ENCODE measurements around the gene NEK4. TPM values are rescaled to one million over a fixed set of nuclear protein-coding genes. Genes with fewer than 3 reads are reported as not detected.
A peak's percentile ranks its signal among the peaks of the same experiment; 100 is the strongest.

The NEK4 gene
- total RNA-seq, 1 experiment from 2014 or later = 40.5 TPM

DNA sequence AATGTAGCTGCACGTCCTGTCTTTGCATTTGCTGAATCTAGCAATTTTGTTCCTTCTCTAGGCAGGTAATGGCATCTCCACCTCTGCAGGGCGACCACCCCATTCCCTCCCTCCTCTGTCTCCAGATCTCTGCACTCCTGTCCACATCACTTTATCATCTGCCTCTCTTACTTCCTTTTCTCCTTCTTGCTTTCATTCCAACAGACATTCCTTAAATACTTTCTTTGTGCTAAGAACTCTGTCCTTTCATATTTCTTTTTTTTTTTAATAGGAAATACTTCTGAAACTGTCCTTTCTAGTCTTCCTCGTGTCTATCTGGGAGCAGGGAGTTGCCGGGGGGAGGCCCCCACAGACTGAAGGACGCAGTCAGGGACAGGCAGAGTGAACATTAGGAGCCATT is 31.1 kb upstream of the NEK4 start:
- peaks cover 8% of the 10 kb centered on the region for H3K4me1 Mint-ChIP-seq (ENCODE audit: low read depth, unreplicated experiment)
- BruUV-seq (replicated peaks) = no TSS peak
- Histone ChIP-seq H3K27me3 (replicated peaks; ENCODE audit: control insufficient read depth, insufficient read depth, low read length) (no peaks in the 10 kb centered on the region), H3K36me3 (ENCODE audit: control insufficient read depth, insufficient read depth, low read length) (no peaks in the 10 kb centered on the region), H3K9me3 (no peaks in the 10 kb centered on the region), H3K4me3 (ENCODE audit: low read depth, low read length) (no peak overlapping the region), H3K4me1 (no peaks in the 10 kb centered on the region)
- H3K9me3 Mint-ChIP-seq (ENCODE audit: unreplicated experiment) = no peaks in the 10 kb centered on the region
- no peaks in the 10 kb centered on the region for H3K36me3 Mint-ChIP-seq (ENCODE audit: insufficient read depth, unreplicated experiment)
- no peak overlapping the region for H3K4me3 Mint-ChIP-seq (ENCODE audit: unreplicated experiment)
- intact Hi-C loops (cut with micrococcal nuclease; ENCODE audit: unreplicated experiment) = no loop called here
- TF ChIP-seq, protein P1, sequence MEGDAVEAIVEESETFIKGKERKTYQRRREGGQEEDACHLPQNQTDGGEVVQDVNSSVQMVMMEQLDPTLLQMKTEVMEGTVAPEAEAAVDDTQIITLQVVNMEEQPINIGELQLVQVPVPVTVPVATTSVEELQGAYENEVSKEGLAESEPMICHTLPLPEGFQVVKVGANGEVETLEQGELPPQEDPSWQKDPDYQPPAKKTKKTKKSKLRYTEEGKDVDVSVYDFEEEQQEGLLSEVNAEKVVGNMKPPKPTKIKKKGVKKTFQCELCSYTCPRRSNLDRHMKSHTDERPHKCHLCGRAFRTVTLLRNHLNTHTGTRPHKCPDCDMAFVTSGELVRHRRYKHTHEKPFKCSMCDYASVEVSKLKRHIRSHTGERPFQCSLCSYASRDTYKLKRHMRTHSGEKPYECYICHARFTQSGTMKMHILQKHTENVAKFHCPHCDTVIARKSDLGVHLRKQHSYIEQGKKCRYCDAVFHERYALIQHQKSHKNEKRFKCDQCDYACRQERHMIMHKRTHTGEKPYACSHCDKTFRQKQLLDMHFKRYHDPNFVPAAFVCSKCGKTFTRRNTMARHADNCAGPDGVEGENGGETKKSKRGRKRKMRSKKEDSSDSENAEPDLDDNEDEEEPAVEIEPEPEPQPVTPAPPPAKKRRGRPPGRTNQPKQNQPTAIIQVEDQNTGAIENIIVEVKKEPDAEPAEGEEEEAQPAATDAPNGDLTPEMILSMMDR (IDR thresholded peaks at IDR 0.05; ENCODE audit: insufficient read depth in 1 of 2, low read depth in 1 of 2, low read length in 1 of 2, severe bottlenecking in 1 of 2, unreplicated experiment in 1 of 2) = no peak
- CTCF ChIA-PET = no interaction called here
- H3K27ac Mint-ChIP-seq (ENCODE audit: unreplicated experiment) = no peak overlapping the region
- POLR2A ChIA-PET = no interaction called here
- H3K27me3 Mint-ChIP-seq (ENCODE audit: insufficient read depth, unreplicated experiment) = no peaks in the 10 kb centered on the region
- DNase-seq = no peak

DNA sequence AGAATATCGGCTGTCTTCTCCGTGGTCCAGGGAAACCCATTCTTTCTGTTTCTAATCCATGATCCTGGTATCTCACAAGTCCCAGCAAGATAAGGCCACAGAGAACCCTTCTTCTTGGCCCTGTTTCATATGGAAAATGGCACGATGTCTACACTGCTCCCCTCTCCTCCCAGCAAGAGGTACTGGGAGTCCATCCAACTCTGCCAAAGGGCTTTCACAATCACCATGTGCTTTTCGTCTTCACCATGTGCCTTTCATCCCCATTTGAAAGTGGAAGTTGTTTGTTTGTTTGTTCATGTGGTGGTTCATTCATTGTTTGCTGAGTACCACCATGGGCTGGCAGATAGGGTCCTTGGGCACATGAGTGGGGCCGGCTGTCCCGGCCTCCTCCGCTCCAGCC is 29.3 kb upstream of the NEK4 start:
- Histone ChIP-seq H3K9me3 (no peaks in the 10 kb centered on the region), H3K27me3 (replicated peaks; ENCODE audit: control insufficient read depth, insufficient read depth, low read length) (no peaks in the 10 kb centered on the region), H3K36me3 (ENCODE audit: control insufficient read depth, insufficient read depth, low read length) (no peaks in the 10 kb centered on the region), H3K4me3 (ENCODE audit: low read depth, low read length) (no peak overlapping the region), H3K4me1 (no peaks in the 10 kb centered on the region)
- Mint-ChIP-seq H3K4me1 (ENCODE audit: low read depth, unreplicated experiment) (peaks cover 8% of the 10 kb centered on the region), H3K9me3 (ENCODE audit: unreplicated experiment) (no peaks in the 10 kb centered on the region), H3K27me3 (ENCODE audit: insufficient read depth, unreplicated experiment) (no peaks in the 10 kb centered on the region), H3K4me3 (ENCODE audit: unreplicated experiment) (no peak overlapping the region), H3K36me3 (ENCODE audit: insufficient read depth, unreplicated experiment) (no peaks in the 10 kb centered on the region), H3K27ac (ENCODE audit: unreplicated experiment) (no peak overlapping the region)
- TF ChIP-seq, protein P1 (IDR thresholded peaks at IDR 0.05; ENCODE audit: insufficient read depth in 1 of 2, low read depth in 1 of 2, low read length in 1 of 2, severe bottlenecking in 1 of 2, unreplicated experiment in 1 of 2) = no peak
- intact Hi-C loops (cut with micrococcal nuclease; ENCODE audit: unreplicated experiment) = no loop called here
- DNase-seq = no peak
- POLR2A ChIA-PET = no interaction called here
- no TSS peak for BruUV-seq (replicated peaks)
- CTCF ChIA-PET = interaction anchor here (1.3 kb wide), 2 partner anchors 8 to 21 kb away, joined by 3 read pairs; no protein-coding TSS in a partner anchor

DNA sequence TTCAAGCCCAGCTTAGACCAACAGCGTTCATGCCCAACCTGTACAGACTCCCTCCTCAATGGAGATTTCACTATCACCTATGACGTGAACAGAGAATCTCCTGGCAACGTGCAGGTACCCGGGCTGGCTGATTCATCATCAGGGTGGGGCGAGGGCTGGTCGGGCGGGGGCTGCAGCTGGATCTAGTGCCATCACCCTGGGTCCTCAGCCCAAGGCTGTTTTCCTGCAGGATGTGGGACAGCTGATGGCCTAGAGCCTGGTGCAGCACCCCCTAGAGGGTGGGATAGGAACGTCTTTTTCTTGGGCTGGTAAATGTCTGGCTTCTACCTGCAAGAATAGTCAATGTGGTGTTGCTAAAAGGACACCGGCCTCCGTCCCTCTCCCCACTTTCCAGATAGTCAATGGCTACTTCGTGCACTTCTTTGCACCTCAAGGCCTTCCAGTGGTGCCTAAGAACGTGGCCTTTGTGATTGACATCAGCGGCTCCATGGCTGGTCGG is 28.3 kb upstream of the NEK4 start:
- H3K4me1 ChIP-seq = no peaks in the 10 kb centered on the region
- ChIA-PET CTCF (interaction anchor here (0.8 to 1.3 kb wide), 3 partner anchors 15 to 22 kb away, joined by 3 to 5 read pairs (median 3); no protein-coding TSS in a partner anchor), POLR2A (no interaction called here)
- no TSS peak for BruUV-seq (replicated peaks)
- Mint-ChIP-seq H3K4me1 (ENCODE audit: low read depth, unreplicated experiment) (peaks cover 8% of the 10 kb centered on the region), H3K27ac (ENCODE audit: unreplicated experiment) (no peak overlapping the region), H3K4me3 (ENCODE audit: unreplicated experiment) (no peak overlapping the region), H3K27me3 (ENCODE audit: insufficient read depth, unreplicated experiment) (no peaks in the 10 kb centered on the region), H3K36me3 (ENCODE audit: insufficient read depth, unreplicated experiment) (no peaks in the 10 kb centered on the region), H3K9me3 (ENCODE audit: unreplicated experiment) (no peaks in the 10 kb centered on the region)
- intact Hi-C loops (cut with micrococcal nuclease; ENCODE audit: unreplicated experiment) = no loop called here
- no peaks in the 10 kb centered on the region for H3K27me3 ChIP-seq (replicated peaks; ENCODE audit: control insufficient read depth, insufficient read depth, low read length)
- DNase-seq = peak in 1 of 2 experiments; percentile 21
- H3K4me3 ChIP-seq (ENCODE audit: low read depth, low read length) = no peak overlapping the region
- TF ChIP-seq, protein P1 (IDR thresholded peaks at IDR 0.05; ENCODE audit: insufficient read depth in 1 of 2, low read depth in 1 of 2, low read length in 1 of 2, severe bottlenecking in 1 of 2, unreplicated experiment in 1 of 2) = peak; percentile 5 to 39
- H3K9me3 ChIP-seq = no peaks in the 10 kb centered on the region
- no peaks in the 10 kb centered on the region for H3K36me3 ChIP-seq (ENCODE audit: control insufficient read depth, insufficient read depth, low read length)

Measured in Caco-2 (cell line).